NB4 (cell line): ENCODE results near the gene CKMT1B.
"Not testable (repeated sequence)": the region's sequence is repeated elsewhere in the genome, so short reads cannot be mapped to it uniquely, and the experiment has no call there.

Source experiments
- MAX ChIP-seq: IDR thresholded peaks from 2 replicates; pipeline ENCODE4 v1.6.1; 2011; ENCODE audit warnings: low read depth, low read length
- MYC ChIP-seq: IDR thresholded peaks from 2 replicates; pipeline ENCODE4 v1.6.1; 2011; ENCODE audit warnings: low read depth, low read length
- POLR2A ChIP-seq: IDR thresholded peaks from 2 replicates; pipeline ENCODE4 v1.6.1; 2011; ENCODE audit warnings: mild to moderate bottlenecking; ENCODE audit not compliant: insufficient read length; ENCODE audit errors: extremely low read depth
- TF ChIP-seq, protein P1 (sequence below): IDR thresholded peaks from one replicate; pipeline ENCODE4 v1.5.1; 2012; ENCODE audit warnings: low read depth, low read length

DNA sequence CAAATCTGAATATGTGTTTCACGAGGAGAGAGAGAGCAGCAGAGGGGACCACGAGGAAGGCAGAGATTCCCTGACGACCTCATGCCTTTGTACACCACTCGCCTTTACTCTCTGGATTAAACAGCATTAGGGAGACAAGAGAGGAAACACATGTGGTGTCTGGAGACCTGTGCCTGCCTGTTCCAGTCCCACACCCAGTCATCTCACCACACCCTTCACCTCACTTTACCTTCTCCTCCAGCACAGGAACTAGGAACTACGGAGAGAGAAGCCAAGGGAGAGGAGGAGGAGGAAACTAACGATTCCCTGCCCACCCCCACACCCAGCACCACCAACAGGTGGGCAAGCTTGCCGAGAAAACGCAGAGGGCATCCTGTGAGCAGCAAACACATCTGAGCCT, 986 bp upstream of the CKMT1B start:
- TF ChIP-seq, protein P1, sequence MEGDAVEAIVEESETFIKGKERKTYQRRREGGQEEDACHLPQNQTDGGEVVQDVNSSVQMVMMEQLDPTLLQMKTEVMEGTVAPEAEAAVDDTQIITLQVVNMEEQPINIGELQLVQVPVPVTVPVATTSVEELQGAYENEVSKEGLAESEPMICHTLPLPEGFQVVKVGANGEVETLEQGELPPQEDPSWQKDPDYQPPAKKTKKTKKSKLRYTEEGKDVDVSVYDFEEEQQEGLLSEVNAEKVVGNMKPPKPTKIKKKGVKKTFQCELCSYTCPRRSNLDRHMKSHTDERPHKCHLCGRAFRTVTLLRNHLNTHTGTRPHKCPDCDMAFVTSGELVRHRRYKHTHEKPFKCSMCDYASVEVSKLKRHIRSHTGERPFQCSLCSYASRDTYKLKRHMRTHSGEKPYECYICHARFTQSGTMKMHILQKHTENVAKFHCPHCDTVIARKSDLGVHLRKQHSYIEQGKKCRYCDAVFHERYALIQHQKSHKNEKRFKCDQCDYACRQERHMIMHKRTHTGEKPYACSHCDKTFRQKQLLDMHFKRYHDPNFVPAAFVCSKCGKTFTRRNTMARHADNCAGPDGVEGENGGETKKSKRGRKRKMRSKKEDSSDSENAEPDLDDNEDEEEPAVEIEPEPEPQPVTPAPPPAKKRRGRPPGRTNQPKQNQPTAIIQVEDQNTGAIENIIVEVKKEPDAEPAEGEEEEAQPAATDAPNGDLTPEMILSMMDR: not testable (repeated sequence)
- not testable (repeated sequence) for TF ChIP-seq MAX, POLR2A, MYC
